ENCODE measurements around the gene STK11.

STK11 gene

DNA sequence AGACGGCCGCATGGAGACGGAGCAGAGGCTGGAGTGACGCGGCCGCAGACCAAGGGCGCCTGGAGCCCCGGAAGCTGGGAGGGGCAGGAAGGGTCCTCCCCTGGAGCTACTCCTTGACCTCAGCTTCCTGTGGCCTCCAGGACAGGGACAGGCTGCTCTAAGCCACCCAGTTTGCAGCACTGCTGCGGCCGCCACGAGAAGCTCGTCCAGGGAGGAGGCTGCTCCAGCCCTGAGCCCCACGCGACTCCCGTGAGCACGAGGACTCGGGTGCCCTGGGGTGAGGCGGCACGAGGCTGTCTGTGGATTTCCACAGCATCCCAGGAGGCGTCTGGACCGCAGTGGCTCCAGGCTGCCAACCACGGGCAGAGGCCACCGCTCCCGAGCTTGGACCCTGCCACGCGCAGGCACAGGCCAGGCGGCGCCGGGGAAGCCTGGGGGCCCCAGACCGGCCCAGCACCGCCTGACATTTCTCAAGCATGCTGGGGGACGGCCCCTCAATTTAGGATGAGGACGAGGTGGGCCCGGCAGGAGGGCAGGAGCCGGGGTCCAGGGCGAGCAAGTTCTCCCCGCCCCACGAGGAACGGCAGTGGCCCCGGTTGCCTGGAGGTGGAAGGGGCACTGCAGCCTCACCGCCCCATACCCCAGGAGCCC lies 42.2 kb upstream of the STK11 start:
- no peak overlapping the region for H3K27ac ChIP-seq (replicated peaks)
- TF ChIP-seq SPI1 (IDR thresholded peaks at IDR 0.05; ENCODE audit: borderline replicate concordance, low read depth) (no peak), POLR2AphosphoS5 (IDR thresholded peaks at IDR 0.05; ENCODE audit: low read depth) (no peak), GABPA (IDR thresholded peaks at IDR 0.05; ENCODE audit: low read depth) (no peak)
- TF ChIP-seq, protein P1, sequence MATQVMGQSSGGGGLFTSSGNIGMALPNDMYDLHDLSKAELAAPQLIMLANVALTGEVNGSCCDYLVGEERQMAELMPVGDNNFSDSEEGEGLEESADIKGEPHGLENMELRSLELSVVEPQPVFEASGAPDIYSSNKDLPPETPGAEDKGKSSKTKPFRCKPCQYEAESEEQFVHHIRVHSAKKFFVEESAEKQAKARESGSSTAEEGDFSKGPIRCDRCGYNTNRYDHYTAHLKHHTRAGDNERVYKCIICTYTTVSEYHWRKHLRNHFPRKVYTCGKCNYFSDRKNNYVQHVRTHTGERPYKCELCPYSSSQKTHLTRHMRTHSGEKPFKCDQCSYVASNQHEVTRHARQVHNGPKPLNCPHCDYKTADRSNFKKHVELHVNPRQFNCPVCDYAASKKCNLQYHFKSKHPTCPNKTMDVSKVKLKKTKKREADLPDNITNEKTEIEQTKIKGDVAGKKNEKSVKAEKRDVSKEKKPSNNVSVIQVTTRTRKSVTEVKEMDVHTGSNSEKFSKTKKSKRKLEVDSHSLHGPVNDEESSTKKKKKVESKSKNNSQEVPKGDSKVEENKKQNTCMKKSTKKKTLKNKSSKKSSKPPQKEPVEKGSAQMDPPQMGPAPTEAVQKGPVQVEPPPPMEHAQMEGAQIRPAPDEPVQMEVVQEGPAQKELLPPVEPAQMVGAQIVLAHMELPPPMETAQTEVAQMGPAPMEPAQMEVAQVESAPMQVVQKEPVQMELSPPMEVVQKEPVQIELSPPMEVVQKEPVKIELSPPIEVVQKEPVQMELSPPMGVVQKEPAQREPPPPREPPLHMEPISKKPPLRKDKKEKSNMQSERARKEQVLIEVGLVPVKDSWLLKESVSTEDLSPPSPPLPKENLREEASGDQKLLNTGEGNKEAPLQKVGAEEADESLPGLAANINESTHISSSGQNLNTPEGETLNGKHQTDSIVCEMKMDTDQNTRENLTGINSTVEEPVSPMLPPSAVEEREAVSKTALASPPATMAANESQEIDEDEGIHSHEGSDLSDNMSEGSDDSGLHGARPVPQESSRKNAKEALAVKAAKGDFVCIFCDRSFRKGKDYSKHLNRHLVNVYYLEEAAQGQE (IDR thresholded peaks at IDR 0.05; ENCODE audit: insufficient replicate concordance, low read depth): no peak
- TF ChIP-seq, protein P2, sequence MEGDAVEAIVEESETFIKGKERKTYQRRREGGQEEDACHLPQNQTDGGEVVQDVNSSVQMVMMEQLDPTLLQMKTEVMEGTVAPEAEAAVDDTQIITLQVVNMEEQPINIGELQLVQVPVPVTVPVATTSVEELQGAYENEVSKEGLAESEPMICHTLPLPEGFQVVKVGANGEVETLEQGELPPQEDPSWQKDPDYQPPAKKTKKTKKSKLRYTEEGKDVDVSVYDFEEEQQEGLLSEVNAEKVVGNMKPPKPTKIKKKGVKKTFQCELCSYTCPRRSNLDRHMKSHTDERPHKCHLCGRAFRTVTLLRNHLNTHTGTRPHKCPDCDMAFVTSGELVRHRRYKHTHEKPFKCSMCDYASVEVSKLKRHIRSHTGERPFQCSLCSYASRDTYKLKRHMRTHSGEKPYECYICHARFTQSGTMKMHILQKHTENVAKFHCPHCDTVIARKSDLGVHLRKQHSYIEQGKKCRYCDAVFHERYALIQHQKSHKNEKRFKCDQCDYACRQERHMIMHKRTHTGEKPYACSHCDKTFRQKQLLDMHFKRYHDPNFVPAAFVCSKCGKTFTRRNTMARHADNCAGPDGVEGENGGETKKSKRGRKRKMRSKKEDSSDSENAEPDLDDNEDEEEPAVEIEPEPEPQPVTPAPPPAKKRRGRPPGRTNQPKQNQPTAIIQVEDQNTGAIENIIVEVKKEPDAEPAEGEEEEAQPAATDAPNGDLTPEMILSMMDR (IDR thresholded peaks at IDR 0.05; ENCODE audit: insufficient read depth, low read length): no peak
- no peak for DNase-seq (ENCODE audit: low read depth in 1 of 2, low spot score in 1 of 2)
- no peak overlapping the region for H3K4me3 ChIP-seq (replicated peaks; ENCODE audit: insufficient read depth, low read length)
- no peaks in the 10 kb centered on the region for H3K27me3 ChIP-seq (ENCODE audit: insufficient read depth, poor library complexity, severe bottlenecking)

DNA sequence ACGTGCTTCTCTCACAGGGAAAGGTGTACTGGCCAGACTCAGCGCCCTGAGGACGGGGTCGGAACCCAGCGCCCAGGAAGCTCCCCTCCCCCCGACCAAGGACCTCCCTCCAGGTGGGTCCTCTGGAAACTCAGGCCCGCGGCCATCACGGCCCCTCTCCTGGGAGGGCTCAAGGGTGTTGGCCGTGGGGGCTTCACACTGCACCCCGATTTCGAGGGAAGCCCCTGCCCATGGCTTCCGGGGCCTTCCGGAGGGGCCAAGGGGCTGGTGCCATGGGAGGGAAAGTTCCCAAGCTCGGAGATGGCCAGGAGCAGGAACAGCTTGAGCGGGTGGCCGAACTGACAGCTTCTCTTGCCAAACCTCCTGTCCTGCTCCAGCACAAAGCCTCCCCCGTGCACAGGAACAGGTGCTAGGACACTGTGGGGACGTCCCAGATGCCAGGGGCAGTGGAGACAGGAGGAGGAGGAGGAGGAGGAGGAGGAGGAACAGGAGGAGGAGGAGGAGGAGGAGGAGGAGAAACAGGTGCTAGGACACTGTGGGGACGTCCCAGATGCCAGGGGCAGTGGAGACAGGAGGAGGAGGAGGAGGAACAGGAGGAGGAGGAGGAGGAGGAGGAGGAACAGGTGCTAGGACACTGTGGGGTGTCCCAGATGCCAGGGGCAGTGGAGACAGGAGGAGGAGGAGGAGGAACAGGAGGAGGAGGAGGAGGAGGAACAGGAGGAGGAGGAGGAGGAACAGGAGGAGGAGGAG lies 41.5 kb upstream of the STK11 start:
- no peak overlapping the region for H3K27ac ChIP-seq (replicated peaks)
- no peak overlapping the region for H3K4me3 ChIP-seq (replicated peaks; ENCODE audit: insufficient read depth, low read length)
- TF ChIP-seq POLR2AphosphoS5 (IDR thresholded peaks at IDR 0.05; ENCODE audit: low read depth) (no peak), SPI1 (IDR thresholded peaks at IDR 0.05; ENCODE audit: borderline replicate concordance, low read depth) (no peak), GABPA (IDR thresholded peaks at IDR 0.05; ENCODE audit: low read depth) (no peak)
- TF ChIP-seq, protein P1 (IDR thresholded peaks at IDR 0.05; ENCODE audit: insufficient replicate concordance, low read depth): no peak
- TF ChIP-seq, protein P2 (IDR thresholded peaks at IDR 0.05; ENCODE audit: insufficient read depth, low read length): no peak

DNA sequence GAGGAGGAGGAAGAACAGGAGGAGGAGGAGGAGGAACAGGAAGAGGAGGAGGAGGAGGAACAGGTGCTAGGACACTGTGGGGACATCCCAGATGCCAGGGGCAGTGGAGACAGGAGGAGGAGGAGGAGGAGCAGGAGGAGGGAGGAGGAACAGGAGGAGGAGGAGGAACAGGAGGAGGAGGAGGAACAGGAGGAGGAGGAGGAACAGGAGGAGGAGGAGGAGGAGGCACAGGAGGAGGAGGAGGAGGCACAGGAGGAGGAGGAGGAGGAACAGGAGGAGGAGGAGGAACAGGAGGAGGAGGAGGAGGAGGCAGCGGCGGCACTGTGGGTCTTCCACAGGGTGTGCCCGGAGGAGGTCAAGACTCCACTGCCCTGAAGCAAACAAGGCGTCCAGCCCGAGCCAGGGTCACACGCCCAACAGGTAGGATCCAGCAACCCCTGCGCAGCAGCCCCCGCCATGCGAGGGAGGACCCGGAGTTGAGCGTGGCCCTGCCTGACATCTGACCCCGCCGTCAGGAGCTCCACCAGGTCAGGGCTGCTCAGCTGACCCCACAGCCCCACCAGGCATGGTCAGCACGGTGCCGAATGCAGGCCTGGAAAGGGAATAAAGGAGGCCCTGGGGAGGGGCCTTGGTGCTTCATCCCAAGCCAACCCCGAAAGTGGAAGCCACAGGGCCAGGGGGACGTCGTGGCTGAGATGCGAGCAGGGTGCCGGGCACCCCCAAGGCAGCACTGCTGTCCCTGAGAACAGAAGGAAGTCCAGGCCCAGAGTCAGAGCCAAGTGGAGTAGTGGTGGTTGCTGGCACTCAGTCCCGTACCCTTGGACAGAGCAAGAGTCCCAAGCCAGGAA lies 40.7 kb upstream of the STK11 start:
- Histone ChIP-seq H3K27me3 (ENCODE audit: insufficient read depth, poor library complexity, severe bottlenecking) (no peaks in the 10 kb centered on the region), H3K27ac (replicated peaks) (no peak overlapping the region), H3K4me3 (replicated peaks; ENCODE audit: insufficient read depth, low read length) (no peak overlapping the region)
- no peak for DNase-seq (ENCODE audit: low read depth in 1 of 2, low spot score in 1 of 2)
- TF ChIP-seq, protein P1 (IDR thresholded peaks at IDR 0.05; ENCODE audit: insufficient replicate concordance, low read depth): no peak
- TF ChIP-seq POLR2AphosphoS5 (IDR thresholded peaks at IDR 0.05; ENCODE audit: low read depth): no peak
- TF ChIP-seq SPI1 (IDR thresholded peaks at IDR 0.05; ENCODE audit: borderline replicate concordance, low read depth): no peak
- TF ChIP-seq, protein P2 (IDR thresholded peaks at IDR 0.05; ENCODE audit: insufficient read depth, low read length): no peak
- TF ChIP-seq GABPA (IDR thresholded peaks at IDR 0.05; ENCODE audit: low read depth): no peak

More for the DNA sequence above, 41.5 kb upstream of the STK11 start:
- DNase-seq (ENCODE audit: low read depth in 1 of 2, low spot score in 1 of 2): peak in 1 of 2 experiments; percentile 88
- no peaks in the 10 kb centered on the region for H3K27me3 ChIP-seq (ENCODE audit: insufficient read depth, poor library complexity, severe bottlenecking)

Measured in HL-60 (cell line).